SK-MEL-5 (cell line): ENCODE measurements around the gene C16orf46. TPM values are rescaled to one million over a fixed set of nuclear protein-coding genes. Genes with fewer than 3 reads are reported as not detected.

Experiments used
- DNase-seq: peaks from one replicate; pipeline ENCODE4 v3.0.0-alpha.2; 2016; ENCODE audit warnings: low read depth, low spot score
- in situ Hi-C: cut with HindIII; loops from 2 replicates; pipeline ENCODE4 v1.10.0; 2016; ENCODE audit warnings: low sequenced_read_pairs, high pct_unique_total_duplicates, low pct_unique_long_range_greater_than_20kb
- total RNA-seq: library from RNA; depleted of rRNA; stranded (reverse); fragments of >200 nt; shearing (Covaris generic); gene quantifications from 2 replicates; pipeline ENCODE4 v1.2.3, GENCODE V29; 2014

C16orf46 gene
- total RNA-seq, 1 experiment from 2014 or later = 0.82 TPM

- in situ Hi-C loops = no loop called here
- DNase-seq = no peak
Measured at GRCh38 chr16:81094771-81095251, 17.8 kb upstream of the C16orf46 start.

DNA sequence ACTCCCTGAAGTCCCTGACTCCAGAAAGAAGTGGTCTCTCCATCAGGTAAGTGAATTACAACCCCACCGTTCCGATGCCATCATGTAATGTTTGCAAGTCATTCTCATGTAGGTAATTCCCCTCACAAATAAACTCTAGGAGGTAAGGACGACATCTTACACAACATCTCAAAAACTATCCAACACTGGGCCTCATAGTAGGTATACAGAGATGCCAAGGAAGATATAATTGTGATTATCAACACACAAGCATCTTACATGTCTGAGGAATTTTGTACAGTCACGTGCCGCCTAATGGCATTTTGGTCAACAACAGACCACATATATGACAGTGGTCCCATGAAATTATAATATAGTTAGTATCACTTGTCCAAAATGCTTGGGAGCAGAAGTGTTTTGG lies 11.8 kb upstream of the C16orf46 start:
- DNase-seq = no peak

GRCh38 chr16:81081014-81081413 lies 4.0 kb upstream of the C16orf46 start:
- in situ Hi-C loops = no loop called here

More for the DNA sequence above, 11.8 kb upstream of the C16orf46 start:
- in situ Hi-C loops = no loop called here

GRCh38 chr16:81080233-81080632 lies 3.2 kb upstream of the C16orf46 start:
- DNase-seq = no peak
- in situ Hi-C loops = no loop called here

More at GRCh38 chr16:81081014-81081413, 4.0 kb upstream of the C16orf46 start:
- no peak for DNase-seq

- in situ Hi-C loops = no loop called here
- DNase-seq = peak; percentile 81
Measured at GRCh38 chr16:81076566-81077075, 417 bp downstream of the C16orf46 start.

DNA sequence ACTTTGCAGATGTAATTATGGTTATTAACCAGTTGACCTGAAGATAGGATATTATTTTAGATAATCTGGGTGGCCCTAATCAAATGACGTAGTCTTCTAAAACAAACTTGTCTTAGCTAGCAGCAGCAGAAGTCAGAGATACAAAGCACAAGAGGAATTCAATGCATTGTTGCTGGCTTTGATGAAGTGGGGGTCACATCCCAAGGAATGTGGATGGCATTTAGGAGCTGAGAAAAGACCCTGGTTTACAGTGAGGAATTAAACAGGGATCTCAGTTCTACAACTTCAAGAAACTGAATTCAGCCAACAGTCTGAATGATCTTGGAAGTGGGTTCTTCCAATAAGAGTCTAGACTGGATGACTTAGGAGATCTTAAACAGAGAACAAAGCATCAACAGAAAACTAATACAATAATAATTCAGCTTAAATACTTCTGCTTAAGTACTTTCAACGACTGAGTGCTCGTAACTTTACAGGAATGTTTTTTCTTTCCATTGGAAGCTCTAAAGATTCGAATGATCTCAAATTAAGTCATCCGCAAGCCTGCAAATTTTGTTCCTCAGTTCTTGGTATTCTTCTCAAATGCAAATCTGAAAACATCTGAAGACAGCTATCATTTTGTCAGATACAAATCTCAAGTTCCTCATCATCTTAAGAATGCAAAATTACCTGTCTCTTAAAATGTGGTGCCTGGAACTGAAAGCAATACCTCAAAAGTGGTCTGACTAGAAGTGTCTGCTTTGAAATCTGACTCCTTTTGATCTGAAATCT lies 3.3 kb downstream of the C16orf46 start:
- no peak for DNase-seq
- in situ Hi-C loops = no loop called here

DNA sequence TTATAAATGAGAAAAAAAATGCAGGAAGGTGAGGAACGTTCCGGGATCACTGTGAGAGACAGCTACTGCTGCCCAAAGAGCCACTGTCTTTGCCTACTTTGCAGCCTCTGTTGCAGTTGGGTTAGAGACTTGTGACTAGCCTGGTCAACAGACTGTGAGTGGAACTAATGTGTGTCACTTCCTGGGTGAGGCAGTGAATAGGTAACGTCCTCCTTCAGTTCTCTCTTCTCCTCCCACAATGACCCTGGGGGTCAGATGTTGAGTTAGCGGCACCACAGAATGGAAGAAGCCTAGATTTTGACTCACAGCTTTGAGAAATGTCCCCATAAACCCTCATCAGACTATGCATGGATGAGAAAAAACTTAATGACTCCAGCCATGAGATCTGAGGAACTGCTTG lies 5.2 kb downstream of the C16orf46 start:
- in situ Hi-C loops = no loop called here
- peak; percentile 8 for DNase-seq

- in situ Hi-C loops = no loop called here
- no peak for DNase-seq
Measured at GRCh38 chr16:81070979-81071378, 6.1 kb downstream of the C16orf46 start.

- DNase-seq = no peak
- in situ Hi-C loops = no loop called here
Measured at GRCh38 chr16:81069063-81069462, 8.0 kb downstream of the C16orf46 start.

DNA sequence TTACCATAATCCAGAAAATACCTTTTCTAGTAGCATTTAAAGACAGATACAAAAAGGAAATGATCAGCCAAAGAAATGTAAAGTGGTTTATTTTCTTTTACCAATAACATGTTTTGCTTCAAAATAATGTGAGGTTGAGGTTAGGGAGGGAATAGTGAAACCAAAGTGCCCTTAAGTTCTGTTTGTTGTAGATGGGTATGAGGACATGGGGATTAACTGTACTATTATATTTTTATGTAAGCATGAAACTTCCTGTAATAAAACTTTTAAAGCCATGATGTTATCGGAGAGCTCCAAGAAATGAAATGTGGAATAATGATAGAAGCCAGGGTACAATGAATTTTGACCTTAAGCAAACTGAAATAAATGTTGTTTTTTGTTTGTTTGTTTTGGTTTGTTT lies 9.9 kb downstream of the C16orf46 start:
- in situ Hi-C loops = no loop called here
- no peak for DNase-seq

DNA sequence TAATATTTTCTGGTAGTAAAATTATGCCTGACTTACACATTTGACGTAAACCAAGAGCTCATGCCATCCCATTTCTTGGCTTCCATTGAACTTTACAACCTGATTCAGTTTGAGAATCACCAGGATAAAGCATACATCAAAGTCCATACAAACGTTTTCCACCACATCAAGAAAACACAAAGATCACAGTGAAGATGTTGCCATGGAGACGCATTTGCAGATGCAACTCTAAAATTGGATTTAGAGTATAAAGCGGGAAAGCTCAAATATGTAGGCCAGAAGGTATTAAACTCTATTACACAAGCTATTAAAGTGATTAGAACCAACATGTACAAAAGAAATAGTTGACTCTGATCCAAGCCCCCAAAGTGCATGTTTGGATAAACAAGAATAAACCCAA lies 10.4 kb downstream of the C16orf46 start:
- DNase-seq = no peak
- in situ Hi-C loops = no loop called here

- in situ Hi-C loops = no loop called here
- no peak for DNase-seq
Measured at GRCh38 chr16:81061871-81062608, 15.0 kb downstream of the C16orf46 start.

- in situ Hi-C loops = no loop called here
- DNase-seq = no peak
Measured at GRCh38 chr16:81061307-81061640, 15.8 kb downstream of the C16orf46 start.

DNA sequence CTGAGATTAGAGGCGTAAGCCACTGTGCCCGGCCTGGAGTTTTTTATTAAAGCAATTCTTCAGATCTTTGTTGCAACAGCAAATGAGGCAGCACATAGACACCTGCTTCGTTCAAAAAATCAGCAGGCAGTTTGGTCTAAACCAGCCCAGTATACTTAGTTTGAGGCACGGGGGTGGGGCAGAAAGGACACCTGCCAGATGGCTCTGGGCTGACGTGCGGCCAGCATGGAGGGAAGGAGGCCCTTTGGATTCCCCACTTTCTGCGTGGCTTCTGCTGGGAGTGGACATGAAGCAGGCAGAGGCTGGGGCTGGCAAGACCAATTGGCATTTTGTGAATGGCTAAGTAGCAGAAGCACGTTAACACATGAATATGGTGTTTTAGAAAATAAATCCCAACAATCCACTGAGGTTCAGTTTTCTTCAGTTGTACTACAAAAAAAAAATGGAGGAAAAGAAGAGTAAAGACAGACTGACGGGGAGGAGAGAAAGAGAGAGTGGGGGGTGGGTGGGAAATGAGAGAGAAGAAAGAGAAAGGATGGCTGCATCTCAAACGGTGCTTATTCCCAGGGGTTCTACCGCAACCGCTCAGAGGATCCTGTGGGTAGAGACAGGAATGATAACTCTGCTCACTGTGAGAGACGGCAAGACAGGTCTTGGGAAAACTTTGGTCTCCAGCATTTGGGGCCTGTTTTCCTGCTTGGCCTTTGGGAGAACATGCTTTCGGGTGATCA lies 16.3 kb downstream of the C16orf46 start:
- DNase-seq = no peak
- in situ Hi-C loops = no loop called here

DNA sequence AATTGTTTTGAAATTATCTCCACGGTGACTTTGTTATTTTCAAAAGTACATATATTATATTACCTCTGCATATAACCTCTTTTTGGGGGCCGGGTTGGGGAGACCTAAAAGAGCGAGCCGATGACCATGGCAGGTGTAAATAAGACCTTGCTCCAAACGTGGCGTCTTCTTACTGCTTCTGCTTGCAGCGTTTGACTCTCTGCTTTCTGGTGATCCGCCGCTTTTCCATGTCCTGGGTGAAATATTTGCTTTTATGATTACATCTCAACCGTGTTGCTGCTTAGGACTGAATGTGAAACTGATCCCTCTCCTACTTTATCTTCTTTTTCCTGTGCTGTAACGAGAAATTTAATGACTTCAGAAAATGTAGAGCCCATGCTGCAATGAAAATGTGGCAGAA lies 23.3 kb downstream of the C16orf46 start:
- no peak for DNase-seq
- in situ Hi-C loops = no loop called here

DNA sequence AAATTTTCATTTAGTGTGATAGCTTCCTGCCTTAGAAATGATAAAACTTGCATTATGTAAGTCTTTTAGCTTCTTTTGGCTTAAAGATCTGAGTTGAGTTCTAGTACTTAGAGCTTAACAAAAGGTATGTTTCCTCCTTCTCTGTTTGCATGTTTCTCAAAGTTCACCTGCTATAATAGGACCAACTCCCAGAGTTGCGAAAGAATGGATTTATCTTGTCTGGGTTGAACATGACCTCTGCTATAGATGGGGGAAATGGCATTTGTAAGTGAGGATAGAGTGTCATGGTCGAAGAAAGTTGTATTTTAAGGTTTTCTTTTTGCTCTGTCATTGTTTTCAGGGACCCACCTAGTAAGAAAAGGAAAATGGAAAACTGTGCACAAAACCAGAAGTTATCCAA lies 34.2 kb downstream of the C16orf46 start:
- in situ Hi-C loops = no loop called here
- no peak for DNase-seq

- in situ Hi-C loops = no loop called here
- no peak for DNase-seq
Measured at GRCh38 chr16:81041696-81042095, 35.3 kb downstream of the C16orf46 start.

DNA sequence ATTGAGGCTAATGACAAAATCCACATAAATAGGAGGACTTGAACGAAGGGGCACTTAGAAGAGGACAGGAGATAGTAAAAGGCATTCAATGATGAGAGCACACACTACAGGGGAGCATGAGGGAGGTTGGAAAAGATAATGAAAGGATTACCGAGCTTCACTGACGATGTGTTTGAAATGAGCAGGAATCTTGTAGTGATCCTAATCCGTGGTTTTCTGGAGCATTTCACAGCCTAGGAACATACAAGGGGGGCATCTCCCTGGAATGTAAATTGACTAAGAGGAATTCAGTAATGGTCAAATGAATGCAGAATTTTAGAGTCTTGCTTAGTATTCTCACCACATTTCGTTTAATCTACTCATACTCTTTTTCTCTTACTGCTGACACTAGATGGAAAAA lies 36.2 kb downstream of the C16orf46 start:
- no peak for DNase-seq
- in situ Hi-C loops = no loop called here
